Measurements from ENCODE around the gene ERCC4. TPM values are rescaled to one million over a fixed set of nuclear protein-coding genes. Genes with fewer than 3 reads are reported as not detected.

The ERCC4 gene
- total and polyA plus RNA-seq, 2 of the 8 experiments (the other 6 are each of a cell fraction or from before 2014, with no cell fraction given): 1.6 to 13.2 TPM

- DNase-seq (ENCODE audit: low read depth in 1 of 2, low spot score in 2 of 2) (no peak), FAIRE-seq (no peak)
- no peak overlapping the region for H2AFZ ChIP-seq (ENCODE audit: low read length)
- H3K27me3 ChIP-seq (replicated peaks in 1 of 4; ENCODE audit: control insufficient read depth in 3 of 4, extremely low read depth in 1 of 4, insufficient read depth in 3 of 4, low read length in 3 of 4): no peaks in the 10 kb centered on the region
- no peak overlapping the region for H3K4me2 ChIP-seq (ENCODE audit: insufficient read depth in 1 of 2, low read depth in 2 of 2, low read length in 2 of 2)
- no peak overlapping the region for H3K14ac ChIP-seq (ENCODE audit: insufficient read length)
- H3K23me2 ChIP-seq (ENCODE audit: low read depth, low read length): no peaks in the 10 kb centered on the region
- no peak overlapping the region for H3K4me3 ChIP-seq (ENCODE audit: extremely low read depth in 1 of 4, insufficient read depth in 2 of 4, low read depth in 3 of 4, low read length in 4 of 4)
- H3K79me1 ChIP-seq (ENCODE audit: low read depth, low read length): no peaks in the 10 kb centered on the region
- H4K91ac ChIP-seq (replicated peaks; ENCODE audit: insufficient read length, low read length): no peak overlapping the region
- no peak overlapping the region for H2BK12ac ChIP-seq (ENCODE audit: low read depth, low read length)
- no peak overlapping the region for H3K18ac ChIP-seq (ENCODE audit: extremely low read depth, low read length)
- no peaks in the 10 kb centered on the region for H3K9me3 ChIP-seq (ENCODE audit: insufficient read depth in 2 of 2, low read depth in 1 of 2, low read length in 1 of 2)
- H3K36me3 ChIP-seq (ENCODE audit: control insufficient read depth in 2 of 4, insufficient read depth in 4 of 4, low read length in 3 of 4): no peaks in the 10 kb centered on the region
- CTCF ChIA-PET (ENCODE audit: partially characterized antibody): interaction anchor here (1.4 kb wide), 2 partner anchors 39 to 279 kb away, joined by 4 to 5 read pairs; no protein-coding TSS in a partner anchor
- H2BK120ac ChIP-seq (replicated peaks; ENCODE audit: low read depth, low read length): no peak overlapping the region
- H4K20me1 ChIP-seq (replicated peaks in 1 of 2; ENCODE audit: control insufficient read depth in 1 of 2, insufficient read depth in 2 of 2, low read length in 2 of 2): no peaks in the 10 kb centered on the region
- no peak overlapping the region for H3K23ac ChIP-seq (ENCODE audit: insufficient read length)
- POLR2A ChIA-PET (ENCODE audit: partially characterized antibody): no interaction called here
- H4K5ac ChIP-seq (ENCODE audit: insufficient read length, low read depth, low read length): no peak overlapping the region
- H2BK15ac ChIP-seq (ENCODE audit: low read length): no peak overlapping the region
- H3K56ac ChIP-seq (replicated peaks; ENCODE audit: insufficient read length, low read depth, low read length): no peak overlapping the region
- H3K4ac ChIP-seq (replicated peaks; ENCODE audit: insufficient read length, low read depth, low read length): no peak overlapping the region
- H3K9ac ChIP-seq (replicated peaks in 1 of 4; ENCODE audit: extremely low read depth in 1 of 4, low read depth in 3 of 4, low read length in 3 of 4): no peak overlapping the region
- no peak overlapping the region for H4K8ac ChIP-seq (ENCODE audit: extremely low read depth, insufficient read depth, low read length)
- no peak overlapping the region for H2BK5ac ChIP-seq (ENCODE audit: low read depth, low read length)
- H2AK5ac ChIP-seq (ENCODE audit: low read depth, low read length): no peak overlapping the region
- H3K4me1 ChIP-seq (replicated peaks in 1 of 4; ENCODE audit: control insufficient read depth in 3 of 4, insufficient read depth in 4 of 4, low read length in 3 of 4): no peaks in the 10 kb centered on the region
- H3K27ac ChIP-seq (ENCODE audit: low read depth, low read length): no peak overlapping the region
- no peaks in the 10 kb centered on the region for H3K79me2 ChIP-seq (ENCODE audit: control insufficient read depth in 1 of 2, insufficient read depth in 2 of 2, low read length in 2 of 2)
- H2BK20ac ChIP-seq (ENCODE audit: low read length): no peak overlapping the region
- no peak for TF ChIP-seq SAP30 (IDR thresholded peaks at IDR 0.05; ENCODE audit: insufficient read depth, insufficient replicate concordance, low read length)
- no peak for TF ChIP-seq SRF (IDR thresholded peaks at IDR 0.05; ENCODE audit: low read depth, low read length)
- TF ChIP-seq TAF7 (optimal IDR thresholded peaks at IDR 0.05; ENCODE audit: borderline replicate concordance, low read depth, low read length): no peak
- no peak for TF ChIP-seq BRCA1 (IDR thresholded peaks at IDR 0.05; ENCODE audit: low read depth, low read length)
- TF ChIP-seq MAX (IDR thresholded peaks at IDR 0.05): no peak
- TF ChIP-seq BCL11A (IDR thresholded peaks at IDR 0.05; ENCODE audit: low read depth in 2 of 2, low read length in 2 of 2): no peak
- no peak for TF ChIP-seq ASH2L (IDR thresholded peaks at IDR 0.05; ENCODE audit: low read length)
- no peak for TF ChIP-seq KDM1A (IDR thresholded peaks at IDR 0.05; ENCODE audit: borderline replicate concordance, low read length)
- no peak for TF ChIP-seq SP4 (IDR thresholded peaks at IDR 0.05; ENCODE audit: low read length)
- TF ChIP-seq RAD21 (IDR thresholded peaks at IDR 0.05 in 1 of 2, conservative IDR thresholded peaks at IDR 0.05 in 1 of 2; ENCODE audit: low read depth in 2 of 2, low read length in 2 of 2): no peak
- no peak for TF ChIP-seq RFX5 (IDR thresholded peaks at IDR 0.05; ENCODE audit: borderline replicate concordance, low read depth, low read length)
- no peak for TF ChIP-seq SIN3A (conservative IDR thresholded peaks at IDR 0.05 in 1 of 2, IDR thresholded peaks at IDR 0.05 in 1 of 2; ENCODE audit: low read depth in 1 of 2, low read length in 2 of 2)
- TF ChIP-seq TBP (IDR thresholded peaks at IDR 0.05; ENCODE audit: low read depth, low read length): no peak
- TF ChIP-seq KDM5A (IDR thresholded peaks at IDR 0.05; ENCODE audit: low read length): no peak
These were observed 50.9 kb downstream of the ERCC4 start for GRCh38 chr16:13970708-13971422.
